Activated naive CD4-positive, alpha-beta T cell treated with anti-CD3 and anti-CD28 coated beads, Interleukin-2, amount 10 ng/mL, durations not matched to agents 7 days and 5 days (primary cell): ENCODE results near the gene ZBP1.

ENCODE experiments used
- CTCF ChIA-PET: fragments of 350-600 bp; sonication (Branson Sonifier 250); formaldehyde crosslinking; loops from one replicate; lab custom pipeline; 2021; ENCODE audit warnings: antibody characterized with exemption; lab: Charles Lee
- DNase-seq: peaks from one replicate; pipeline ENCODE4 v3.0.0-alpha.2; 2020
- H3K27ac Mint-ChIP-seq: one replicate; pipeline ENCODE4 v1.8.0; 2021; ENCODE audit warnings: mild to moderate bottlenecking, moderate library complexity, mixed read lengths
- H3K27me3 Mint-ChIP-seq: one replicate; pipeline ENCODE4 v1.8.0; 2021; ENCODE audit warnings: mild to moderate bottlenecking, mixed read lengths
- H3K36me3 Mint-ChIP-seq: one replicate; pipeline ENCODE4 v1.8.0; 2021; ENCODE audit warnings: mixed read lengths
- H3K4me1 Mint-ChIP-seq: one replicate; pipeline ENCODE4 v1.8.0; 2021; ENCODE audit warnings: mixed read lengths
- H3K4me3 Mint-ChIP-seq: one replicate; pipeline ENCODE4 v1.8.0; 2021; ENCODE audit warnings: mild to moderate bottlenecking, moderate library complexity, mixed read lengths
- H3K9me3 Mint-ChIP-seq: one replicate; pipeline ENCODE4 v1.8.0; 2021; ENCODE audit warnings: mixed read lengths

ZBP1 gene

DNA sequence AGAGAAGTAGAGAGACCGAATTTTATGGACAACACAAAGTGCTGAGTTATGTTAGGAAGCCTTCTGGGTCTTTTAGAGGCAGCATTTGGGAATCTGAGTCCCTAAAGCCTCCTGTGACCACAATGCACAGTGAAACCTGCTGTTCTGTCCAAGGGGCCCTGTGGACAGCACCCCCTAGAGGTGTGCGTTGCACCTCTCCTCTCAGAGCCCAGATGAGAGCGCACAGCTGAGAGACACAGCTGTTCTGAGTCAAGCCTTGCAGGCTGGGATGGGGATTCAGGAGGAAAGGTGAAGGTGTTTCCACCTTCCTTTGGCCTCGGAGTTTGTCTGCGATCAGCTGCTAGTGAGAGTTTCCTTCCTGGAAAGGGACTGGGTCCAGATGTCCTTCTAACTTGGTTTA is 46.3 kb downstream of the ZBP1 start:
- H3K9me3 Mint-ChIP-seq: no peaks in the 10 kb centered on the region
- no peaks in the 10 kb centered on the region for H3K36me3 Mint-ChIP-seq
- CTCF ChIA-PET: interaction anchor here (3.0 kb wide), 1 partner anchor 8 kb away, joined by 9 read pairs; no protein-coding TSS in a partner anchor
- H3K27ac Mint-ChIP-seq: no peak overlapping the region
- no peaks in the 10 kb centered on the region for H3K4me1 Mint-ChIP-seq
- DNase-seq: no peak
- no peak overlapping the region for H3K4me3 Mint-ChIP-seq
- peaks cover 34% of the 10 kb centered on the region for H3K27me3 Mint-ChIP-seq

DNA sequence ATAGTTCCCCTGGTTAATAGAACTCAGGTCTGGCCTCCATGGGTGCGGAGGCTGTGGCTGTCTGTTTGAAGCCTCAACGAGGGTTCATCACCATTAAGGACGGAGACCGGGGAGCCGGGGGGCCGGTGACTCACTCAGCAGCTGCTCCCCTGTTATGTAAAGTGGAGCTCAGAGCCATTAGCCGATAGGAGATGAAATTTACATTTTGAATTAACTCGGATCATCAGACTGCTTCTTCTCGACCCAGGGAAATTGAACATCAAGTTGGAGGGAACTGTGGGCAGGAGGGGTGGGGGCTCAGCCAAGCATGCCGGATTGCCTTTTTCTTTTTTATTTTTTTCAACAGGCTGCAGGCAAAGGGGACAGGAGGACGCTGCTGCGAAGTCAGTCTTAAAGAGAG is 47.0 kb downstream of the ZBP1 start:
- H3K4me1 Mint-ChIP-seq: no peaks in the 10 kb centered on the region
- CTCF ChIA-PET: interaction anchor here (3.0 kb wide), 1 partner anchor 9 kb away, joined by 9 read pairs; no protein-coding TSS in a partner anchor
- H3K27me3 Mint-ChIP-seq: peaks cover 40% of the 10 kb centered on the region
- DNase-seq: no peak
- no peak overlapping the region for H3K27ac Mint-ChIP-seq
- no peaks in the 10 kb centered on the region for H3K9me3 Mint-ChIP-seq
- no peak overlapping the region for H3K4me3 Mint-ChIP-seq
- no peaks in the 10 kb centered on the region for H3K36me3 Mint-ChIP-seq

DNA sequence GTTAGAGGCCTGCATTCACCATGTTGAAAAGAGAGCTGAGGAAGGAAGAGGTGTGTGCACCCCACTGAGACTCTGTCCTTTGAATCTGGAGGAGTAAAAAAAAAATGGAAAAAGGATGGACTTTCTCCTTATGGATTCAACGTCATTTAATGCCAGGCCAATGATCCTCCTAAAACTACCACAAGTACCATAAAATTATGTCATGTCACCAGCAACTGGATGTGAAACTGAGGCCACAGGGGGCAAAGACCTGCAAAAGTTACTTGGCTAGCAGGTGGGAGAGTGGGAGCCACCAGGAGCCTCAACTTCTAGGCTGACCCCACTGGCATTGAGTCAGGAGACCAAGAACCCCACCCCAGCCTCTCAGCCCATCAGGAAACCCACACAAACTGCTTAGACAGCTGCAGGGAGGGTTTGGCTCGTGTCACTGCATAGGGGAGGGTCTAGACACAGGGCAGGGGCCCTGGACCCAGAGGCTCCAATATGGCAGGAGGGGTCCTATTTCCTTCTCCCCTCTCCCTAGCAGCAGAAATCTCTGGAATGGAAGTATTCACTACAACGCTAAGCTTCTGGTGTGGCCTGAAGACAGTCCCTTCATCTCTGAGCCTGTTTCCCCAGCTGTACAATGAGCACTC is 48.3 kb downstream of the ZBP1 start:
- no peak for DNase-seq
- Mint-ChIP-seq H3K36me3 (no peaks in the 10 kb centered on the region), H3K9me3 (no peaks in the 10 kb centered on the region), H3K27ac (no peak overlapping the region), H3K4me1 (no peaks in the 10 kb centered on the region), H3K27me3 (peaks cover 51% of the 10 kb centered on the region), H3K4me3 (no peak overlapping the region)
- CTCF ChIA-PET: interaction anchor here (1.6 to 3.0 kb wide), 2 partner anchors 10 to 24 kb away, joined by 3 to 9 read pairs; no protein-coding TSS in a partner anchor

DNA sequence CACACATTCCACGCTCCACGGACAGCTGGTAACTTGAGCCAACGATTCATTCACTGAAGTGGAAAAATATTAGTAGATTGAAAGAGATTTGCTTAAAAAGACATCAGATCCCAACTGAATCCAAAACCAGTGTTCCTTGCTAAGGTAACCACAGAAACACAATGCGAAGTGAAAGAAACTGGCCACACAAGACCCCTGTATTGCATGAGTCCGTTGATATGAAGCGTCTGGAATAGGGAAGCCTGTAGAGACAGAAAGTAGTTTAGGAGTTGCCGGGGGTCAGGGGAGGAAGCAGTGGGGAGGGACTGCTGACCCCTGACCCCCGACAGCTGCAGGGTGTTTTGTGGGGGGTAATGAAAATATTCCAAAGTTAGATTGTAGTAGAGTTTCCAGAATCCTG is 49.3 kb downstream of the ZBP1 start:
- CTCF ChIA-PET: no interaction called here
- Mint-ChIP-seq H3K4me3 (no peak overlapping the region), H3K27ac (no peak overlapping the region), H3K4me1 (no peaks in the 10 kb centered on the region), H3K27me3 (peaks cover 58% of the 10 kb centered on the region), H3K9me3 (no peaks in the 10 kb centered on the region), H3K36me3 (no peaks in the 10 kb centered on the region)
- no peak for DNase-seq

DNA sequence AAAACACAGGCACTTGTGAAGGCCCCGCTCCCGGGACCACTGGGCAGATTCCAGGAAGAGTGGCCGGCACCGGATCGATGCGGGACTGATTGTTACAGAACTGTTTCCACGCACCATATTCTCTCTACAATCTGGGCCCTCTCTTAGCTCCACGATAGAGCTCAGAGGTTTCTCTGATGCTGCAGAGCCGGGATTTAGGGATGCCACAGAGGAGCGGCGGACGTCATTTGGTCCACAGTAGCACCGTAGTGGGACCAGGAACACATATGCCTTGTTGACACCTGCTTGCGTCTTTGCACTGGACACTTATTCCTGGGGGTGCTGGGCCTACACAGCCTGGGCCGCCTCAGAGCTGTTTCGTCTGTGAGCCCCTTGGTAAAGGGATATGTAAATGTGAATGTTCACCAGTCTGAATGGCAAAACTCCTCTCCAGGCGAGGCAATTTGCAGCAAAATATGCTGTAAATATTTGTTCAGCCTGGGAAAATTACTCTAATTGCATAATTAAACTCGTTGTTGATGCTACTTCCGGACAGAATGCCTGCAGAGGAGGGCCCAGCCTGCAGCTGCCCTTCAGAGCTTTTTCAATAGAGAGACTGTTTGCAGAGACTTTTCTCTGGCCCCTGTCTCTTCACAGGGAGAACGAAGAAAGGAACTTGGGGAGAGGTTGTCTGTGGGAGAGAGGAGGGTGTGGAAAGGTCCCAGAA is 49.9 kb downstream of the ZBP1 start:
- peaks cover 62% of the 10 kb centered on the region for H3K27me3 Mint-ChIP-seq
- no peak overlapping the region for H3K4me3 Mint-ChIP-seq
- no peaks in the 10 kb centered on the region for H3K4me1 Mint-ChIP-seq
- DNase-seq: no peak
- no peaks in the 10 kb centered on the region for H3K36me3 Mint-ChIP-seq
- H3K9me3 Mint-ChIP-seq: no peaks in the 10 kb centered on the region
- no peak overlapping the region for H3K27ac Mint-ChIP-seq
- CTCF ChIA-PET: no interaction called here

DNA sequence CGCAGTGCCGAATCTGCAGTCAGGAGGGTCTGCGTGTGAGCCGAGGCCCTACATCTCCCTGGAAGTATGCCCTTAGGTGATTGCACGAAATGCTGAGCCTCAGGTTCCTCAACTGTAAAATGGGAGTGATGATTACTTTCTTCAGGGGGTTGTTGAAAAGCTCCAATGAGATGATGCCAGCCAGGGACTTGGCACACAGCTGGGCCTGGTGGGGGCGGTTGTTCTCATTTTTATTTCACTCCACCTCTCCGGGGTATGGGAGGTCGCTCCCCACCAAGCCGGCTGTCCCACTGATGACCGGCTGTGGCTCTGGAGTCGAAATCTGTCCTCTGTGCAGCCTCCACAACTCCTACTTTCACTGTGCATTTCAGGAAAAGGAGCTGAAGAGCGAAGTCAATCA is 51.3 kb downstream of the ZBP1 start:
- no peak overlapping the region for H3K4me3 Mint-ChIP-seq
- no peak for DNase-seq
- H3K4me1 Mint-ChIP-seq: no peaks in the 10 kb centered on the region
- CTCF ChIA-PET: no interaction called here
- no peaks in the 10 kb centered on the region for H3K36me3 Mint-ChIP-seq
- no peak overlapping the region for H3K27ac Mint-ChIP-seq
- H3K9me3 Mint-ChIP-seq: no peaks in the 10 kb centered on the region
- H3K27me3 Mint-ChIP-seq: peaks cover 70% of the 10 kb centered on the region

DNA sequence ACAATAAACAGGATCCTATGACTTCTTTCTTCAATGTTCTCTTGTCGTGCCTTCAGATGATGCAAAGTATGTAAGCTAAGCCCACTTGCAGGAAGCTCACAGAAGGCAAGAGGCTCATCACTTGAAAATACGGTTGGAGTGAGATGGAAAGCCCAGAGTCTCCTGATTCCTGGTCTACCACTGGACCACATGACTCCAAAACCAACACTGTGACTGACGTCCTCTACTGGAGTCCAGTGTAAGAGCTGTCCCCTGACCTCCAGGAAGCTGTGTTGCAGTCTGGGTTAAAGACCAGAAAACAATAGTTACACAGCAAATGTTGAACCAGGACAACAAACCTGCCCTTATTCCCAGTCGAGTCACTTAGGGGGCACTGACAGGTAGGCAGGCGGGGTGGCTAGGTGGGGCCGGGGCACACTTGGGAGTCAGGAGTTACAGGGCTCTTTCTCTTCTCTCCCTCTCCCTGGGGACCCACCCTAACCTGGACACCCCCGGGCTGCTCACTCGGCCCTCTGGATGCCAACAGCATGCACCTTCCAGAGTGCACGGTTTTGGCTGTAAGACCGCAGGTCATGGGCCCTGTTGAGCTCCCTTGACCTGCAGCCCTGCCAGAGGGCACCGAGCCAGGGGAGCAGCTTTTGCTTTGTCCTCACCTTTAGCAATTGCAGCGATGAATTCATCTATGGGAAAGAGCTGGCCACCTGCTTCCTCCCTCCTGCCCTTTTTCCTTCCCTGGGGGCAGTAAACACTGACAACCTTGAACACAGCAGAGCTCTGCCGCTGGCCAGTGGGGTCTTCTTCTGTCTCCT is 51.9 kb downstream of the ZBP1 start:
- Mint-ChIP-seq H3K27ac (no peak overlapping the region), H3K27me3 (peaks cover 65% of the 10 kb centered on the region), H3K4me3 (no peak overlapping the region), H3K4me1 (no peaks in the 10 kb centered on the region), H3K9me3 (no peaks in the 10 kb centered on the region), H3K36me3 (no peaks in the 10 kb centered on the region)
- CTCF ChIA-PET: no interaction called here
- no peak for DNase-seq

DNA sequence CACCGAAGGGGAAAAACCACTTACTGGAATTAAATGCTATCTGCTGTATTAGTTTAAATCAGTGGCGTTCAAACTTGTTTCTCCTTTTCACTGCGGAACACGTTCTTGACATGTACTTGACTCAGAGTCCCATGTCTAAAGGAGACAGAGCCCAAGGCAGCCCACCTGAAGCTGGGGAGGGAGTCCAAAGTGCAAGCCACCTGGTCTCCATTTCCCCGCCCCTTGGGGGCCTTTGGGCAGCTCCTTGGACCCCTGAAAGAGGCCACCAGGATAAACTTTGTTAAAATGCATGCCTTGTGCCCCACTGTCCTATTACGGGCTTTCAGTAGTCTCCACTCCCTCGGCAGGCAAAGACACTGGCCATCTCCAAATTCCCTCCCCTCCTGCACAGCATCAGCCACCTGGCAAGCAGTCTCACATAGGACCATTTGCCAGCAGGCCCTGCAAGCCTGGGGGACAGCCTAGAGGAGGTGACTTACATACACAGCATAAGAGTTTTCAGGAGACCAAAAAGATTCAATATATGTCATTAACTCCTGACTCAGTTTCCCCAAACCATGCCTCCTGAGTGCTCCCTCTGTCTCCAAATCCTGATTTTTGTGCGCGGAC is 52.7 kb downstream of the ZBP1 start:
- CTCF ChIA-PET: no interaction called here
- H3K9me3 Mint-ChIP-seq: no peaks in the 10 kb centered on the region

DNA sequence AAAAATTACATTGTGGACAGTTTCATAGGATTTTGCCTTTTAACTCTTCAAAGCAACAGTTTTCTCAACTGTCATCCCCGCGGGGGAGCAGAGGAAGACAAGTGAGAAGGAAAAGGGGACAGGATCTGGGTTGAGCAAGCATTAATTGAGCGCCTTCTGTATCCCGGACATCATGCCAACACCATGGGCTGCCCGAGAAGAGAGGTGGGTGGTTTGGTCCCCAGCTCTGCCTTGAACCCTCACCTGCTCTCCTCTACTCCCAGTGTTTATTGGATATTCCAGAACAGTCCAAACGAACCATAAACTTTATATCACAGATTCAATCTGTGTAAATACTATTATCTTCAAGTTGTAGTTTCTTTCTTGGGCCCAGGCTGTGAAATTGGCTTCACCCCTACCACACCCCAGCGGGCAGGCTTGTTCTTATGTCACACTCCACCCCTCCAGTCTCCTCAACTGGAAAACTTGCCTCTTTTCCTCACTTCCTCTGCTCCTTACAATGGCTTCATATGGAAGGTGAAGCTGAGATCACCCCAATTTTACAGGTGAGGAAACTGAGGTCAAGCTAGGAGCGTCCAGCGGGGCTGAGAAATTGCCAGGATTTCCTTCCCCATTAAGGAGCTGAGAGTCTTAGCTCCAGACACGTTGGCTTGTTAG is 53.3 kb downstream of the ZBP1 start:
- no peak for DNase-seq
- Mint-ChIP-seq H3K9me3 (no peaks in the 10 kb centered on the region), H3K4me1 (no peaks in the 10 kb centered on the region), H3K27me3 (peaks cover 55% of the 10 kb centered on the region), H3K27ac (no peak overlapping the region), H3K36me3 (no peaks in the 10 kb centered on the region), H3K4me3 (no peak overlapping the region)
- CTCF ChIA-PET: no interaction called here

More for the DNA sequence above, 52.7 kb downstream of the ZBP1 start:
- DNase-seq: no peak
- Mint-ChIP-seq H3K27ac (no peak overlapping the region), H3K4me1 (no peaks in the 10 kb centered on the region), H3K4me3 (no peak overlapping the region), H3K36me3 (no peaks in the 10 kb centered on the region), H3K27me3 (peaks cover 58% of the 10 kb centered on the region)

DNA sequence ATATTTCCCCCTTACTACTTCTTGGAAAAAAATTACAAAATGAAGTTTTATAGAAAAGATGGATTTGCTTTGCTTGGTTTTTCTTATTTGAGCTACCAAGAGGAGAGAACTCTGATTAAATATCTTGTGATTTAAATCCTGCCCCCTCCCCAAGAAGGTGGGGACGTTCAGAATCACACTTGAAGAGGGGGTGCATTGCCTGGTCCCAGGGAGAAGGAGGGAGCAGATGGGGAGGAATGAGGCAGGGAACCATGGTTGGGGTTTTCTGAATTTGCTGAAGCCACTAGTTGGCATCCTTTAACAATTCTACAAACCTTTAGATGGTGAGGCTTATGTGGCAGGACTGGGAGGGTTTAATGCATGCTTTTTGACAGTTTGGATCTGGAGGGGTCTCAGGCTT is 53.8 kb downstream of the ZBP1 start:
- H3K27me3 Mint-ChIP-seq: peaks cover 55% of the 10 kb centered on the region
- H3K4me1 Mint-ChIP-seq: no peaks in the 10 kb centered on the region

DNA sequence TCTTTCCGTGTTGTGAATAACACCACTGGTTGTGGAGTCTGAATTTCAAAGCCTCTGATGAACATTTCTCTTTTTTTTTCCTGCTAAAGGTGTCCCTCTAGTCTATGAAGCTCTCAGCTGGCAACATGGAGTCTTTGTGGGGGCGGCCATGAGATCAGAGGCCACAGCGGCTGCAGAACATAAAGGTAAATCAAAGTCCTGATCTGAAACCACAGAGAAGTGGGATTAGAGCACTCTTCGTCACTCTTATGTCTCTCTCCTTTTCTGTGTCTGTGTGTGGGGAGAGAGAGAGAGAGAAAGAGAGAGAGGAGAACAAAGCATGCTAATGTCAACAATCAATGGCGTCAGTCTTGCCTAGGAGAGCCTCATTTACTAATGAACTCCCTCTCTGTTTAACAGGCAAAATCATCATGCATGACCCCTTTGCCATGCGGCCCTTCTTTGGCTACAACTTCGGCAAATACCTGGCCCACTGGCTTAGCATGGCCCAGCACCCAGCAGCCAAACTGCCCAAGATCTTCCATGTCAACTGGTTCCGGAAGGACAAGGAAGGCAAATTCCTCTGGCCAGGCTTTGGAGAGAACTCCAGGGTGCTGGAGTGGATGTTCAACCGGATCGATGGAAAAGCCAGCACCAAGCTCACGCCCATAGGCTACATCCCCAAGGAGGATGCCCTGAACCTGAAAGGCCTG is 55.1 kb downstream of the ZBP1 start:
- H3K4me3 Mint-ChIP-seq: no peak overlapping the region
- H3K27ac Mint-ChIP-seq: no peak overlapping the region
- CTCF ChIA-PET: interaction anchor here (0.7 kb wide), 1 partner anchor 88 kb away, joined by 4 read pairs; no protein-coding TSS in a partner anchor
- no peaks in the 10 kb centered on the region for H3K9me3 Mint-ChIP-seq
- no peaks in the 10 kb centered on the region for H3K36me3 Mint-ChIP-seq
- no peaks in the 10 kb centered on the region for H3K4me1 Mint-ChIP-seq
- H3K27me3 Mint-ChIP-seq: peaks cover 52% of the 10 kb centered on the region
- DNase-seq: no peak

More for the DNA sequence above, 53.8 kb downstream of the ZBP1 start:
- CTCF ChIA-PET: no interaction called here
- DNase-seq: no peak
- no peak overlapping the region for H3K4me3 Mint-ChIP-seq
- H3K9me3 Mint-ChIP-seq: no peaks in the 10 kb centered on the region
- no peaks in the 10 kb centered on the region for H3K36me3 Mint-ChIP-seq
- H3K27ac Mint-ChIP-seq: no peak overlapping the region

DNA sequence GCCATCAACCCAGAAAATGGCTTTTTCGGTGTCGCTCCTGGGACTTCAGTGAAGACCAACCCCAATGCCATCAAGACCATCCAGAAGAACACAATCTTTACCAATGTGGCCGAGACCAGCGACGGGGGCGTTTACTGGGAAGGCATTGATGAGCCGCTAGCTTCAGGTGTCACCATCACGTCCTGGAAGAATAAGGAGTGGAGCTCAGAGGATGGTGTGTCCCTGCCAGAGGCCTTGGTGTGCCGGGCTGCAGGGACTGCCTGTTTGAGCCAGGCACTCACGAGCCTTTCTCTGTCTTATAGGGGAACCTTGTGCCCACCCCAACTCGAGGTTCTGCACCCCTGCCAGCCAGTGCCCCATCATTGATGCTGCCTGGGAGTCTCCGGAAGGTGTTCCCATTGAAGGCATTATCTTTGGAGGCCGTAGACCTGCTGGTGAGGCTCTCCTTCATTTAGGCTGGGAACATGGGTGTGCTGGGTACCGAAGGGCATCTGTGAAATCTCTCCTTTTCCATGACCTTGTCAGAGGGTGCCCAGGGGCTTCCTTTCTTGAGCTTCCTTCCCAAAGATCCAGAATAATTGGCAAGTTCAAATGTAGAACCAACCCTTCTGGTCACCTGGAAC is 55.9 kb downstream of the ZBP1 start:
- CTCF ChIA-PET: no interaction called here
- no peak overlapping the region for H3K27ac Mint-ChIP-seq
- H3K27me3 Mint-ChIP-seq: peaks cover 53% of the 10 kb centered on the region

DNA sequence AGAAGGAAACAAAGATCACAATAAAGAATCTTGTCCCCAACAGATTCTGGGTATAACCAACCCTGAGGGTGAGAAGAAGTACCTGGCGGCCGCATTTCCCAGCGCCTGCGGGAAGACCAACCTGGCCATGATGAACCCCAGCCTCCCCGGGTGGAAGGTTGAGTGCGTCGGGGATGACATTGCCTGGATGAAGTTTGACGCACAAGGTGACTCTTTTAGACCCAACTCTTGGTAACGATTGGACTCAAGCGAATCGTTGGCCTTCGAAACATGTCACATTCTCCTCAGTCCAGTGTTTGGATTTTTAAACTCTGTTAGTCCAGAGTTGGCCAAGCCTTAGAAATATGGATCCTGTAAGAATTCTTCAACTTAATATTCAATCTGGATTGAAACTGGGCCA is 56.7 kb downstream of the ZBP1 start:
- Mint-ChIP-seq H3K9me3 (no peaks in the 10 kb centered on the region), H3K36me3 (no peaks in the 10 kb centered on the region), H3K4me1 (no peaks in the 10 kb centered on the region), H3K27ac (no peak overlapping the region), H3K4me3 (no peak overlapping the region), H3K27me3 (peaks cover 48% of the 10 kb centered on the region)
- CTCF ChIA-PET: no interaction called here
- no peak for DNase-seq

More for the DNA sequence above, 55.9 kb downstream of the ZBP1 start:
- Mint-ChIP-seq H3K9me3 (no peaks in the 10 kb centered on the region), H3K4me3 (no peak overlapping the region), H3K36me3 (no peaks in the 10 kb centered on the region), H3K4me1 (no peaks in the 10 kb centered on the region)
- DNase-seq: no peak
